Stimulated activated CD4-positive, alpha-beta T cell treated with anti-CD3 and anti-CD28 coated beads, Interleukin-4, amount 100 ng/mL, for 48 hours (primary cell): ENCODE results near the gene JMY.

Experiments
- DNase-seq, 2 donors: peaks; one replicate each; pipeline ENCODE4 v3.0.0-alpha.2; 2020; ENCODE audit warnings: low read depth in 2 of 2

JMY gene

DNA sequence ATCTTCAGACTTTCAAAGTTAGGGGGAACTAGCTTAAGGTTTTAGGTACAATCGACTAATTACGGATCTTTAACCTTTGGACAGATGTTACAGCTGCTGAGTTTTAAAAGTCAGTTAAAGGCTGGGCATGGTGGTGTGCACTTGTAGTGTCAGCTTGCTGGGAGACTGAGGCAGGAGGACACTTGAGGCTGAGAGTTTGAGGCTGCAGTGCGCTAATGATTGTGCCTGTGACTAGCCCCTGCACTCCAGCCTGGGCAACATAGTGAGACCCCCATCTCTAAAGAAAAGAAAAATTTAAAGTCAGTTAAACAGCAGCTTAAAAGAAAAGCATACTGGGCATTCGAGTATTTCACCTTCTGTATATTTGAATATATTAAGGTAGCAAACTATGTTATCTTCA lies 51.4 kb downstream of the JMY start:
- no peak for DNase-seq

DNA sequence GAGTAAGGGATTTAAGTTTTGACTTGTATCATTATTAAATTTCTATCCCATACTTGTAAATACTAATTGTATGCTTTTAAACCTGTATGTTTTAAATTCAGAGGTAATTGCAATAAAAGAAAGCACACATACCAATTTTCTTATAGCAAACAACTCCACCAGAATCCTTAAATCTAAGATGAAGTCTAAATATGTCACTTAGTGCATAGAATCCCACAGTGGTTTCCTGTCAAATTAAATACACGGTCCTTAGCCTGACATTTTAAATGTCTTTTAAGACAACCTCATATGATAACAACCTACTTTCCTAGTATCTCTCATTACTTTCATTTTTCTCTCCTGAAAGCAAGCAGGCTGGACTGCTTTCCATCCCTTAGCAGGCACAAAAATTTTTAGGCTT lies 52.0 kb downstream of the JMY start:
- no peak for DNase-seq

DNA sequence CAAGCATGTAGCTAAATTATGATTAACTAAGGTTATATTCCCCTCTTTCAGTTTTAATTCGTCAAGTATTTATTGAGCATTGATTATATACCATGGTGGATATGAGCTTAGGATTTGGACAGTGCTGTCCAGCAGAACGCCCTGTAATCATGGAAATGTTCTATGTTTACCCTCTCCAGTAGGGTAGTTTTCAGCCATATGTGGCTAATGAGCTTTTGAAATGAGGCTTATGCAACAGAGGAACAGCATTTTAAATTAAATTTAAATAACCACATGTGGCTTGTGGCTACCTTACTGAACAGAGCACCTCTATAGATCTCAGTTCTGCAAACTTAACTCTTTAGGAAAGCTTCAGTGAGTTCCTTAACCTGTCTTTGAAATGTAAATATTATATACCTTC lies 59.1 kb downstream of the JMY start:
- DNase-seq: no peak

DNA sequence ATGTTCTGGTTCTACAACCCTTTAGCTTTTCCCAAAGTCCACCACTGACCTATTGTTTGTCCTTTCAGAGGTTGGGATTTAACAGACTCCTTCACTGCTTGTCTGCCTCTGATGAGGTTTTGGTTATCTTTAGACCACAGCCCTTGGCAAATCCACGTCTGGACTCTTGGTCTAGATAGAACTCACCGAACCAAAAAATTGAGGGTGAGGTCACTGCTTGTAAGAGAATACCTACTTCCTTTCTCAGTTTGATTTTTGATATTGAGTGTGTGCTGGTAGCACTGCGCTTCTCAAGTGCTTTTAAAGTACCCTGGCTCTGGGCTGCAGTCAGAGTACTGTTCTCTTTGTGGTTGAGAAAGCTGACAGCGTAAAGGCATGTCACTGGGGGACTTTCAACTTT lies 61.7 kb downstream of the JMY start:
- no peak for DNase-seq

- DNase-seq: no peak
Measured at GRCh38 chr5:79301046-79301712, 65.2 kb downstream of the JMY start.

DNA sequence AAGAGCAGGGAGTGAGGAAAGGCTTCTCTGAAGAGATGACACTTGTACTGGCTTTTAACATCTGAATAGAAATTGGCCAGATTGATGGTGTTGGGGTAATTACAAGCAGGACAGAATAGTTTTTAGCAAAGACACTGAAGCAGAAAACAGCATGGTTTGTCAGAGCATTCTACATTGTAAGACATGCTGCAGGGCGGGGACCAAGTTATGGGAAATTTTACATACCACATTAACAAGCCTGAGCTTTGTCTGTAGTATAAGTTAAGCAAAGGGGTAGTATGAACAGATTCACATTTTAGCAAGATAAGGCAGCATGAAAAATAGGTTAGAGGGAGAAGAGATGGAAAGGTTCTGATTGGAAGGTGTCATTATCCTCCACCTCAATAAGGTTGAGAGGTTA lies 66.5 kb downstream of the JMY start:
- DNase-seq: no peak

GRCh38 chr5:79305706-79306105 lies 69.8 kb downstream of the JMY start:
- DNase-seq: no peak

DNA sequence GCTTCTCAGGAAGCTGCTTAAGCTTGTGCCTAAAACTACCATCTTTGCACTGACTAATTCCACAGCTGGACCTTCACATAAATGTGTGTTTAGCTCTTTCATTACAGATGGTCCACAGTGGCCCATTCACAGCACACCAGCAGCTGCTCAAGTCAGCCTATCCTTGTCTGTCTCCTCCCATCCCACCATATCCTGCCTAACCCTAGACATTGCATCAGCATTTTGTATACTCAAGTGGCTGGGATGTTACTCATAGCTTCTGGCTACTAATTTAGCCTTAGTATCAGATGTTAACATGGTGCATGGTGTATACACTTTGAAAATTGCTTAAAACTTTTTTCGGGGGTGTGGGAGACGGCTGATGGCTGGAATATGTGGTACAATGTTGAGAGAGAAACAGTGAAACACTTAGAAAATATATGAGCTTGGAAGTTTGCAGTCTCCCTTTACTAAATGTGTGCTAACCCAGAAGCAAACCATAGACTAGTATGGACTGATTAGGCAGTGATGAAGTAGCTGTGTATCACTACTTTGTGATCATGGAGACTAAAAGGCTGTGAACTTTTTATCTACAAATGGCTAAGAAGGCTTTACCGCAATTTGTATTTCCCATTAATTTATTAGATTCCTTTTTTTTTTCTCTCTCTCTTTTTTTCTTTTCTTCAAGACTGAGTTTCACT lies 83.1 kb downstream of the JMY start:
- DNase-seq: no peak

- no peak for DNase-seq
Measured at GRCh38 chr5:79329453-79329852, 93.5 kb downstream of the JMY start.

GRCh38 chr5:79330071-79330470 lies 94.1 kb downstream of the JMY start:
- no peak for DNase-seq

GRCh38 chr5:79333852-79334557 lies 98.1 kb downstream of the JMY start:
- no peak for DNase-seq

GRCh38 chr5:79346420-79346824 lies 110.5 kb downstream of the JMY start:
- no peak for DNase-seq

DNA sequence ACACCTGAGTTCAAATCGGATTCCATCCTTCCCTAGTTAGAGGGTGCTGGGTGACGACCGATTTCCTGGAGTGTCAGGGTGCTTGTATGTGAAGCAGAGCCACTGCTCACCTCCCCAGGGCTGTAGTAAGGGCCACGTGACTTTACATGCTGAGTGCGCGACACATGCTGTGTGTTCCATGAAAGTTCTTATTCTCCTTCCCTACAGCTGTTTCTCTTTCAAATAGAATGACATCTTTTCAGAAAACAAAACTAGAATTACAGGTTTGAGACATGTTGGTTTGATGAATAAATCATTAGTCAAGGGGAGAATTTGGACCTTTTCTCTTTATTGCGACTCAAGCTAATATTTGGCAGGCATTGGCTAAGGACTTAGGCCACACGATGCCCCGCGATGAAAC lies 113.1 kb downstream of the JMY start:
- no peak for DNase-seq

DNA sequence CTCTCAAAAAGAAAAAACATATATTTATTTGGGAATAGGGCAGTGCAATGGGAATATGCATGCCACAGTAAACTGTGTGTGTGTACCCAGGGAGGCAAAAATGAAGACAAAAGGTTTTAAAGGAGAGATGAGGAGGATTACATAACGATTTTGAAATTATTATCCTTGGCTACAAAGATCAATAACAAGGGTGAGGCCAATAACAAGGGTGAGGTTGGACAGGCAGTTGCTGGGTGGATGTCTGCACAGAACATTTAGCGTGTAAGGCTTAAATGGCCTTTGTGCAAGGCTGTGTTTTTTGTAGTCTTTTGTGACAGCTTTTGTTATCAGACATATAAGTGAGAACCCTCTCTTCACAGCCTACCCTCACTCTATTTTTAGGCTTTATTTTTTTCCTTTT lies 114.0 kb downstream of the JMY start:
- DNase-seq: no peak

GRCh38 chr5:79357398-79357797 lies 121.5 kb downstream of the JMY start:
- no peak for DNase-seq
